PC-3 (cell line): ENCODE results near the gene ADARB2.

Source experiments
- EZH2 ChIP-seq: fragments of 300-600 bp; sonication (generic); IDR thresholded peaks from one replicate; pipeline ENCODE4 v1.6.1; 2017; ENCODE audit warnings: antibody characterized with exemption, mild to moderate bottlenecking, low read length; ENCODE audit not compliant: unreplicated experiment
- EZH2phosphoT487 ChIP-seq: fragments of 300-600 bp; sonication (generic); IDR thresholded peaks from 2 replicates; pipeline ENCODE4 v1.6.1; 2018; ENCODE audit warnings: mild to moderate bottlenecking, antibody characterized with exemption, low read length, borderline replicate concordance
- TF ChIP-seq, protein P1 (sequence below): fragments of 300-600 bp; sonication (generic); conservative IDR thresholded peaks from 2 replicates; pipeline ENCODE4 v1.5.1; 2017; ENCODE audit warnings: antibody characterized with exemption, low read depth, mild to moderate bottlenecking, low read length

DNA sequence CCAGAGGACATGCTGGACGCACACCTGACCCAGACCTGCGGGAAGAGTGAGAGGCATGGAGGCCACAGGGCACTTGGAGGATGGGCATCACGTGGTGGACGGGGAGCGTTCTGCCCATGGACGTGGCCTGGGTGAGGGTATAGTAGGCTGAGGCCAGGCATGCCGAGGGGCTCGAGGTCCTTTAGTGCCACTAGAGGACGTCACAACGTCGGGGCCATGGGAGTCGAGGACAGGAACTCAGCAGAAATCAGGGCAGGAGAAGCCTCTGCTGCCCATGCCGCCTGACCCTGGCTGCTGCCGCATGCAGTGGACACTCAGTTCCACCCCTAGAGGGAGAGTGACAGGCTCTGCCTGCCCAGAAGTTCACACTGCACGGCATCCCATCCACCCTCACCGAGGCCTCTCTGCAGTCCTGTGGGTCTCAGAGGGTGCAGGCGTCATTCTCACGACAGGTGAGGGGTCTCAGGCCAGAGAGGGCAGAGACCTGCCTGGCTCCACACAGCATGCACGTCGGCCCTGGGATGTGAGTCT, 198.7 kb downstream of the ADARB2 start:
- TF ChIP-seq, protein P1, sequence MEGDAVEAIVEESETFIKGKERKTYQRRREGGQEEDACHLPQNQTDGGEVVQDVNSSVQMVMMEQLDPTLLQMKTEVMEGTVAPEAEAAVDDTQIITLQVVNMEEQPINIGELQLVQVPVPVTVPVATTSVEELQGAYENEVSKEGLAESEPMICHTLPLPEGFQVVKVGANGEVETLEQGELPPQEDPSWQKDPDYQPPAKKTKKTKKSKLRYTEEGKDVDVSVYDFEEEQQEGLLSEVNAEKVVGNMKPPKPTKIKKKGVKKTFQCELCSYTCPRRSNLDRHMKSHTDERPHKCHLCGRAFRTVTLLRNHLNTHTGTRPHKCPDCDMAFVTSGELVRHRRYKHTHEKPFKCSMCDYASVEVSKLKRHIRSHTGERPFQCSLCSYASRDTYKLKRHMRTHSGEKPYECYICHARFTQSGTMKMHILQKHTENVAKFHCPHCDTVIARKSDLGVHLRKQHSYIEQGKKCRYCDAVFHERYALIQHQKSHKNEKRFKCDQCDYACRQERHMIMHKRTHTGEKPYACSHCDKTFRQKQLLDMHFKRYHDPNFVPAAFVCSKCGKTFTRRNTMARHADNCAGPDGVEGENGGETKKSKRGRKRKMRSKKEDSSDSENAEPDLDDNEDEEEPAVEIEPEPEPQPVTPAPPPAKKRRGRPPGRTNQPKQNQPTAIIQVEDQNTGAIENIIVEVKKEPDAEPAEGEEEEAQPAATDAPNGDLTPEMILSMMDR = no peak
- TF ChIP-seq EZH2 (no peak), EZH2phosphoT487 (no peak)
